Measurements from ENCODE around the gene LHX5.

Gene LHX5

GRCh38 chr12:113466454-113467141 lies 5.1 kb downstream of the LHX5 start:
- DNase-seq (ENCODE audit: low read depth, low spot score): no peak
- H3K27ac ChIP-seq: no peak overlapping the region

GRCh38 chr12:113465808-113466453 lies 5.7 kb downstream of the LHX5 start:
- DNase-seq (ENCODE audit: low read depth, low spot score): no peak

GRCh38 chr12:113464852-113465719 lies 6.6 kb downstream of the LHX5 start:
- H3K27ac ChIP-seq: no peak overlapping the region
- DNase-seq (ENCODE audit: low read depth, low spot score): no peak

More at GRCh38 chr12:113465808-113466453, 5.7 kb downstream of the LHX5 start:
- no peak overlapping the region for H3K27ac ChIP-seq

- no peak overlapping the region for H3K27ac ChIP-seq
- no peak for DNase-seq (ENCODE audit: low read depth, low spot score)
Measured at GRCh38 chr12:113464452-113464775, 7.3 kb downstream of the LHX5 start.

GRCh38 chr12:113463746-113464451 lies 7.8 kb downstream of the LHX5 start:
- DNase-seq (ENCODE audit: low read depth, low spot score): no peak
- no peak overlapping the region for H3K27ac ChIP-seq

- no peak for DNase-seq (ENCODE audit: low read depth, low spot score)
- no peak overlapping the region for H3K27ac ChIP-seq
Measured at GRCh38 chr12:113462998-113463745, 8.5 kb downstream of the LHX5 start.

- H3K27ac ChIP-seq: no peak overlapping the region
- DNase-seq (ENCODE audit: low read depth, low spot score): no peak
Measured at GRCh38 chr12:113462117-113462774, 9.4 kb downstream of the LHX5 start.

GRCh38 chr12:113461666-113462065 lies 10.0 kb downstream of the LHX5 start:
- no peak for DNase-seq (ENCODE audit: low read depth, low spot score)
- no peak overlapping the region for H3K27ac ChIP-seq

- H3K27ac ChIP-seq: no peak overlapping the region
- DNase-seq (ENCODE audit: low read depth, low spot score): no peak
Measured at GRCh38 chr12:113459981-113460380, 11.7 kb downstream of the LHX5 start.

GRCh38 chr12:113457710-113458109 lies 14.0 kb downstream of the LHX5 start:
- DNase-seq (ENCODE audit: low read depth, low spot score): no peak

GRCh38 chr12:113457185-113457584 lies 14.5 kb downstream of the LHX5 start:
- no peak for DNase-seq (ENCODE audit: low read depth, low spot score)
- no peak overlapping the region for H3K27ac ChIP-seq

More at GRCh38 chr12:113457710-113458109, 14.0 kb downstream of the LHX5 start:
- H3K27ac ChIP-seq: no peak overlapping the region

- no peak for DNase-seq (ENCODE audit: low read depth, low spot score)
- no peak overlapping the region for H3K27ac ChIP-seq
Measured at GRCh38 chr12:113456761-113457160, 14.9 kb downstream of the LHX5 start.

GRCh38 chr12:113456199-113456598 lies 15.5 kb downstream of the LHX5 start:
- H3K27ac ChIP-seq: no peak overlapping the region
- DNase-seq (ENCODE audit: low read depth, low spot score): no peak

- H3K27ac ChIP-seq: no peak overlapping the region
- no peak for DNase-seq (ENCODE audit: low read depth, low spot score)
Measured at GRCh38 chr12:113453330-113453729, 18.3 kb downstream of the LHX5 start.

- H3K27ac ChIP-seq: no peak overlapping the region
- no peak for DNase-seq (ENCODE audit: low read depth, low spot score)
Measured at GRCh38 chr12:113452458-113452857, 19.2 kb downstream of the LHX5 start.

- DNase-seq (ENCODE audit: low read depth, low spot score): no peak
- no peak overlapping the region for H3K27ac ChIP-seq
Measured at GRCh38 chr12:113449839-113450238, 21.8 kb downstream of the LHX5 start.

- no peak for DNase-seq (ENCODE audit: low read depth, low spot score)
- no peak overlapping the region for H3K27ac ChIP-seq
Measured at GRCh38 chr12:113449299-113449698, 22.4 kb downstream of the LHX5 start.

- no peak overlapping the region for H3K27ac ChIP-seq
- no peak for DNase-seq (ENCODE audit: low read depth, low spot score)
Measured at GRCh38 chr12:113448873-113449272, 22.8 kb downstream of the LHX5 start.

GRCh38 chr12:113445544-113446171 lies 26.0 kb downstream of the LHX5 start:
- DNase-seq (ENCODE audit: low read depth, low spot score): no peak
- H3K27ac ChIP-seq: no peak overlapping the region

Measured in epithelial cell of prostate (primary cell).